Vagina (tissue), 2 donors: ENCODE data around the gene FBXO41.

Source experiments
- CTCF ChIP-seq, 3 experiments: fragments of 450-650 bp in 2 of 3; fragments of 200-600 bp in 1 of 3; sonication (generic) in 1 of 3; IDR thresholded peaks; one replicate each; pipeline ENCODE4 v1.5.1; 2017 to 2019; ENCODE audit warnings: antibody characterized with exemption in 3 of 3, mild to moderate bottlenecking in 2 of 3, moderate library complexity in 2 of 3
- POLR2A ChIP-seq, 2 donors: fragments of 450-650 bp; IDR thresholded peaks; one replicate each; pipeline ENCODE4 v1.6.1; 2017; ENCODE audit warnings: antibody characterized with exemption in 2 of 2, mild to moderate bottlenecking in 2 of 2, moderate library complexity in 2 of 2
- POLR2AphosphoS5 ChIP-seq, 2 donors: sonication (generic); formaldehyde crosslinking; IDR thresholded peaks; one replicate each; pipeline ENCODE4 v1.9.0; 2017; ENCODE audit warnings: antibody characterized with exemption in 2 of 2, mild to moderate bottlenecking in 2 of 2, low read depth in 1 of 2; ENCODE audit not compliant: insufficient read depth in 1 of 2

- TF ChIP-seq CTCF (IDR thresholded peaks at IDR 0.05) (no peak), POLR2A (IDR thresholded peaks at IDR 0.05) (no peak), POLR2AphosphoS5 (IDR thresholded peaks at IDR 0.05; ENCODE audit: insufficient read depth in 1 of 2, low read depth in 1 of 2) (no peak)
Measured at GRCh38 chr2:73295751-73296400, 11.6 kb upstream of the FBXO41 start.
